ENCODE data around the gene KCTD1.

DNA sequence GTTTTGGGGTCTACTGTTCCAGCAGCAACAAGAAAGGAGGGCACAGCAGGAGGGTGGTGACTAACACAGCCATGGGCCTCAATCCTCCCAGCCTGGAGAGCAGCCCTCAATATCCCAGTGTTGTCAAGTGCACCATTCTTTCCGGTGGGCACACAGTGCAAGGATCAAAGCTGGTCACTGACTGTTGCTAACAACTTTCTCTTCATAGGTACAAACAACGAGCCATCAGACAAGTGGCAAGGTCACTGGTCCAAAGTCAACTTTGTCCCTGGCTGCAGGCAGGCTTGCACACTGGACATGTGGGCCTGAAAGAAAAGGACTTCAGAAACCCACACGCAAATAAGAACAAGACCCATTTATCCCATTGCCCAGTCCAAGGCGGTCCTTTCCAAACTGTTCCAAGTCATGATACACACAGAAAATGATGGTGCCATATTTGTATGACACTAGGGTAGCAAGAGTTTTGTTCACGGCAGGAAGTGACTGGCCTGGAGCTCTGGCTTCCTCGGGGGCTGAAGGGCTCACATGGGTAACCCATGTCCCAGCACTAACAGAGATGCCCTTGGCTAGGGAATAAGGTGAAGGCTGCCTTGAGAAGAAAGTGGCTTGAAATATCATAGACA lies 57.0 kb downstream of the KCTD1 start:
- TF ChIP-seq, protein P1, sequence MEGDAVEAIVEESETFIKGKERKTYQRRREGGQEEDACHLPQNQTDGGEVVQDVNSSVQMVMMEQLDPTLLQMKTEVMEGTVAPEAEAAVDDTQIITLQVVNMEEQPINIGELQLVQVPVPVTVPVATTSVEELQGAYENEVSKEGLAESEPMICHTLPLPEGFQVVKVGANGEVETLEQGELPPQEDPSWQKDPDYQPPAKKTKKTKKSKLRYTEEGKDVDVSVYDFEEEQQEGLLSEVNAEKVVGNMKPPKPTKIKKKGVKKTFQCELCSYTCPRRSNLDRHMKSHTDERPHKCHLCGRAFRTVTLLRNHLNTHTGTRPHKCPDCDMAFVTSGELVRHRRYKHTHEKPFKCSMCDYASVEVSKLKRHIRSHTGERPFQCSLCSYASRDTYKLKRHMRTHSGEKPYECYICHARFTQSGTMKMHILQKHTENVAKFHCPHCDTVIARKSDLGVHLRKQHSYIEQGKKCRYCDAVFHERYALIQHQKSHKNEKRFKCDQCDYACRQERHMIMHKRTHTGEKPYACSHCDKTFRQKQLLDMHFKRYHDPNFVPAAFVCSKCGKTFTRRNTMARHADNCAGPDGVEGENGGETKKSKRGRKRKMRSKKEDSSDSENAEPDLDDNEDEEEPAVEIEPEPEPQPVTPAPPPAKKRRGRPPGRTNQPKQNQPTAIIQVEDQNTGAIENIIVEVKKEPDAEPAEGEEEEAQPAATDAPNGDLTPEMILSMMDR (IDR thresholded peaks at IDR 0.05) = no peak
- no peak for TF ChIP-seq POLR2A (IDR thresholded peaks at IDR 0.05)

Measured in body of pancreas (tissue), 4 donors.